Neural crest cell (in vitro differentiated cells): ENCODE results near the gene MARCHF10. TPM values are rescaled to one million over a fixed set of nuclear protein-coding genes. Genes with fewer than 3 reads are reported as not detected.
"Not testable (repeated sequence)": the region's sequence is repeated elsewhere in the genome, so short reads cannot be mapped to it uniquely, and the experiment has no call there.

Source experiments
- DNase-seq: peaks from one replicate; pipeline ENCODE4 v3.0.0; 2021; ENCODE audit warnings: low read depth, mixed read lengths, low spot score
- H3K27ac Mint-ChIP-seq: one replicate; pipeline ENCODE4 v1.8.0; 2021; ENCODE audit warnings: mild to moderate bottlenecking, mixed read lengths; ENCODE audit not compliant: unreplicated experiment
- H3K27me3 Mint-ChIP-seq: 2 replicates; pipeline ENCODE4 v1.8.0; 2021; ENCODE audit warnings: low read depth, mild to moderate bottlenecking, mixed read lengths
- H3K36me3 Mint-ChIP-seq: 2 replicates; pipeline ENCODE4 v1.8.0; 2021; ENCODE audit warnings: low read depth, mild to moderate bottlenecking, mixed read lengths
- H3K4me1 Mint-ChIP-seq: 2 replicates; pipeline ENCODE4 v1.8.0; 2021; ENCODE audit warnings: mixed read lengths
- H3K4me3 Mint-ChIP-seq: one replicate; pipeline ENCODE4 v1.8.0; 2021; ENCODE audit warnings: mild to moderate bottlenecking, mixed read lengths
- H3K9me3 Mint-ChIP-seq: 2 replicates; pipeline ENCODE4 v1.8.0; 2021; ENCODE audit warnings: mixed read lengths
- total RNA-seq: library from RNA; stranded (reverse); gene quantifications from 2 replicates; pipeline ENCODE4 v1.2.1, GENCODE V29; 2021
- TF ChIP-seq, protein P1 (sequence below): fragments of 200-600 bp; sonication (generic); conservative IDR thresholded peaks from 2 replicates; pipeline ENCODE4 v1.5.0; 2021; ENCODE audit warnings: antibody characterized with exemption, mild to moderate bottlenecking

The MARCHF10 gene
- total RNA-seq, 1 donor from 2014 or later = 0.23 TPM

GRCh38 chr17:62703776-62704380 lies 104.2 kb downstream of the MARCHF10 start:
- H3K27me3 Mint-ChIP-seq = peaks cover 6% of the 10 kb centered on the region
- H3K9me3 Mint-ChIP-seq = peaks cover 5% of the 10 kb centered on the region
- H3K4me1 Mint-ChIP-seq = peaks cover 27% of the 10 kb centered on the region

DNA sequence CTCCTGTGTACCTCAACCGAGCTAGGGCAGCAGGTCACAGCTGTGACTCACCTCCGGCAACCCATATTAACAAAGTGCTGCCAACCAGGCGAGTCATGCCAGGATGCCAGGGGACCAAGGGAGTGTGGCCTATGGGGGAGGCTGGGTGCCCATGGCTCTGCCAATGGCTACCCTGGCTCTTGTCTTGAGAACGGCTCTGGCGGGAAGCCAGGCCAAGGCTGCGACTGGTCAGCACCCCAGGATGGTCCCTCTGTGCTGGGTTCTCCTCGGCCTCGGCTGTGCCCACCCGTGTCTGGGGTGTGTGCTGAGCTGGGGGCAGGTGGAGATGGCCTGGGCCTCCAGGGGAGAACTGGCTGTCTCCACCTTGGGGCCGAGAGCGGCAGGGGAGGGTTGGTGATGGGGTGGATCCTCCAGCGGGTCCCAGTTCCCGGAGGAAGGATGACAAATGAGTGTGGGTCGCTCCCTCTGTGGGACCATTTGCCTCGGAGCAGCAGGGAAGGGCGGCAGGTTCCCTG lies 104.8 kb downstream of the MARCHF10 start:
- Mint-ChIP-seq H3K27ac (no peak overlapping the region), H3K4me3 (peak overlapping the region; percentile 68), H3K9me3 (peaks cover 2% of the 10 kb centered on the region), H3K4me1 (peaks cover 27% of the 10 kb centered on the region), H3K27me3 (peaks cover 6% of the 10 kb centered on the region), H3K36me3 (no peaks in the 10 kb centered on the region)
- TF ChIP-seq, protein P1, sequence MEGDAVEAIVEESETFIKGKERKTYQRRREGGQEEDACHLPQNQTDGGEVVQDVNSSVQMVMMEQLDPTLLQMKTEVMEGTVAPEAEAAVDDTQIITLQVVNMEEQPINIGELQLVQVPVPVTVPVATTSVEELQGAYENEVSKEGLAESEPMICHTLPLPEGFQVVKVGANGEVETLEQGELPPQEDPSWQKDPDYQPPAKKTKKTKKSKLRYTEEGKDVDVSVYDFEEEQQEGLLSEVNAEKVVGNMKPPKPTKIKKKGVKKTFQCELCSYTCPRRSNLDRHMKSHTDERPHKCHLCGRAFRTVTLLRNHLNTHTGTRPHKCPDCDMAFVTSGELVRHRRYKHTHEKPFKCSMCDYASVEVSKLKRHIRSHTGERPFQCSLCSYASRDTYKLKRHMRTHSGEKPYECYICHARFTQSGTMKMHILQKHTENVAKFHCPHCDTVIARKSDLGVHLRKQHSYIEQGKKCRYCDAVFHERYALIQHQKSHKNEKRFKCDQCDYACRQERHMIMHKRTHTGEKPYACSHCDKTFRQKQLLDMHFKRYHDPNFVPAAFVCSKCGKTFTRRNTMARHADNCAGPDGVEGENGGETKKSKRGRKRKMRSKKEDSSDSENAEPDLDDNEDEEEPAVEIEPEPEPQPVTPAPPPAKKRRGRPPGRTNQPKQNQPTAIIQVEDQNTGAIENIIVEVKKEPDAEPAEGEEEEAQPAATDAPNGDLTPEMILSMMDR = no peak
- DNase-seq = no peak

More at GRCh38 chr17:62703776-62704380, 104.2 kb downstream of the MARCHF10 start:
- DNase-seq = peak; percentile 83
- peak overlapping the region; percentile 68 for H3K4me3 Mint-ChIP-seq
- TF ChIP-seq, protein P1 = peak; percentile 95
- no peak overlapping the region for H3K27ac Mint-ChIP-seq
- peaks cover 3% of the 10 kb centered on the region for H3K36me3 Mint-ChIP-seq

GRCh38 chr17:62702746-62703260 lies 105.3 kb downstream of the MARCHF10 start:
- TF ChIP-seq, protein P1 = no peak
- Mint-ChIP-seq H3K9me3 (peaks cover 2% of the 10 kb centered on the region), H3K4me3 (peak overlapping the region; percentile 56), H3K4me1 (peaks cover 27% of the 10 kb centered on the region), H3K27me3 (peaks cover 6% of the 10 kb centered on the region), H3K27ac (no peak overlapping the region), H3K36me3 (no peaks in the 10 kb centered on the region)
- DNase-seq = no peak

GRCh38 chr17:62701706-62702085 lies 106.4 kb downstream of the MARCHF10 start:
- TF ChIP-seq, protein P1 = no peak
- H3K27me3 Mint-ChIP-seq = peaks cover 4% of the 10 kb centered on the region
- H3K36me3 Mint-ChIP-seq = no peaks in the 10 kb centered on the region
- H3K4me1 Mint-ChIP-seq = peaks cover 20% of the 10 kb centered on the region
- no peaks in the 10 kb centered on the region for H3K9me3 Mint-ChIP-seq
- H3K4me3 Mint-ChIP-seq = peak overlapping the region; percentile 68
- no peak overlapping the region for H3K27ac Mint-ChIP-seq
- no peak for DNase-seq

DNA sequence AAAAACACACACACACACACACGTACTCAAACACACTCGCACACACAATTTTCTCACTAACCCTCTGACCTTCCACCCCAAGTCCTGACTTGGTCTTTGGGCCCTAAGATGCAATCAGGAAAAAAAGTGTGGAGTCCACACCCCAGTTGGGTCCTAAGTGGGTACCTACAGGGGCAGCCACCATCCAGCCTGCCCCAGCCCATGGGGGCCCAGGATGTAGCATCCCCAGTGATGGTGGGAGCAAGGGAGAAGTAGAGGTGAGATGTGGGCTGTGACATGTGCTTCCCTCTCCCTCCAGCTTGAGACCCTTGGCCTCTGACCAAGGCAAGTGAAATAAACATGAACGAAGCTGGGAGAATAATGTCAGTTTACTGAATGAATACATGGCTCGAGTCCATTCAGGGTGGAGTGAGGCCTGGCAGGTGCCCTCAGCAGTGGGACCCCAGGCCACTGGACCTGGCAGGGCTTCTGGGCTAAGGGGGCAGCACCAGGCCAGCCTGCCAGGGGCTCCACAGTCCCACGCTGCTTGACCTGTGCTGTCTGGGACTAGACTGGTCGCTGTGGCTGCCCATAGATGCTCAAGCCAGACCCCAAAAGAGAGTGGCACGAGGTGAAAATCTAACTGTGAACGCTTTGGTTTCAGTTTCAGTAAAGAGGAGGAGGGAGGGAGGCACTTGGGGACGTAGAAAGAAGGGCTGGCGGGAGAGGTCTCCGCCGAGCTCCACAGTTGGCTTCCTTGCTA lies 107.0 kb downstream of the MARCHF10 start:
- H3K9me3 Mint-ChIP-seq = no peaks in the 10 kb centered on the region
- no peaks in the 10 kb centered on the region for H3K36me3 Mint-ChIP-seq
- no peak for DNase-seq
- H3K4me3 Mint-ChIP-seq = peak overlapping the region; percentile 68
- peaks cover 4% of the 10 kb centered on the region for H3K27me3 Mint-ChIP-seq
- H3K27ac Mint-ChIP-seq = no peak overlapping the region
- TF ChIP-seq, protein P1 = no peak
- peaks cover 15% of the 10 kb centered on the region for H3K4me1 Mint-ChIP-seq

DNA sequence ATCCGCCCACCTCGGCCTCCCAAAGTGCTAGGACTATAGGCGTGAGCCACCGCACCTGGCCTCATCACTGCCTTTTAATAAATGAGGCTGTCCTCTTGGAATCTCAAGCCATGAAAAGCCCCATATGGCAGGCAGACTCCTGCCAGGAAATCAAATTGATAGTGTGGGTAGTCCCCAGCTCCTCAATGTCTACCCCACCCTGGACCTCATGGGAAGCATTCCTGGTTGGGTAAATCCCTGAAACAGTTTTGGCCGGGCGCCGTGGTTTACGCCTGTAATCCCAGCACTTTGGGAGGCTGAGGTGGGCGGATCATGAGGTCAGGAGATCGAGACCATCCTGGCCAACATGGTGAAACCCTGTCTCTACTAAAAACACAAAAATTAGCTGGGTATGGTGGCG lies 109.7 kb downstream of the MARCHF10 start:
- peaks cover 15% of the 10 kb centered on the region for H3K4me1 Mint-ChIP-seq
- not testable (repeated sequence) for H3K27me3 Mint-ChIP-seq, DNase-seq, H3K4me3 Mint-ChIP-seq, H3K9me3 Mint-ChIP-seq, H3K36me3 Mint-ChIP-seq, H3K27ac Mint-ChIP-seq
